Measurements from ENCODE around the gene CHAC2.

Gene CHAC2

GRCh38 chr2:53802617-53803151 is 35.1 kb downstream of the CHAC2 start:
- Histone ChIP-seq H3K27ac (ENCODE audit: low read length) (no peak overlapping the region), H4K20me1 (ENCODE audit: insufficient read depth, low read length) (no peaks in the 10 kb centered on the region), H2AFZ (ENCODE audit: low read depth, low read length) (no peak overlapping the region), H3K9ac (ENCODE audit: low read length) (no peak overlapping the region), H3K9me3 (ENCODE audit: insufficient read depth, low read length) (no peaks in the 10 kb centered on the region), H3K4me2 (ENCODE audit: low read length) (no peak overlapping the region), H3K4me1 (ENCODE audit: low read length) (no peaks in the 10 kb centered on the region), H3K79me2 (ENCODE audit: low read length) (no peaks in the 10 kb centered on the region), H3K36me3 (replicated peaks; ENCODE audit: low read depth, low read length) (peaks cover 17% of the 10 kb centered on the region), H3K27me3 (ENCODE audit: low read depth, low read length) (no peaks in the 10 kb centered on the region), H3K4me3 (ENCODE audit: low read length) (no peak overlapping the region)
- no peak for TF ChIP-seq EZH2phosphoT487 (IDR thresholded peaks at IDR 0.05; ENCODE audit: low read depth)
- TF ChIP-seq, protein P1, sequence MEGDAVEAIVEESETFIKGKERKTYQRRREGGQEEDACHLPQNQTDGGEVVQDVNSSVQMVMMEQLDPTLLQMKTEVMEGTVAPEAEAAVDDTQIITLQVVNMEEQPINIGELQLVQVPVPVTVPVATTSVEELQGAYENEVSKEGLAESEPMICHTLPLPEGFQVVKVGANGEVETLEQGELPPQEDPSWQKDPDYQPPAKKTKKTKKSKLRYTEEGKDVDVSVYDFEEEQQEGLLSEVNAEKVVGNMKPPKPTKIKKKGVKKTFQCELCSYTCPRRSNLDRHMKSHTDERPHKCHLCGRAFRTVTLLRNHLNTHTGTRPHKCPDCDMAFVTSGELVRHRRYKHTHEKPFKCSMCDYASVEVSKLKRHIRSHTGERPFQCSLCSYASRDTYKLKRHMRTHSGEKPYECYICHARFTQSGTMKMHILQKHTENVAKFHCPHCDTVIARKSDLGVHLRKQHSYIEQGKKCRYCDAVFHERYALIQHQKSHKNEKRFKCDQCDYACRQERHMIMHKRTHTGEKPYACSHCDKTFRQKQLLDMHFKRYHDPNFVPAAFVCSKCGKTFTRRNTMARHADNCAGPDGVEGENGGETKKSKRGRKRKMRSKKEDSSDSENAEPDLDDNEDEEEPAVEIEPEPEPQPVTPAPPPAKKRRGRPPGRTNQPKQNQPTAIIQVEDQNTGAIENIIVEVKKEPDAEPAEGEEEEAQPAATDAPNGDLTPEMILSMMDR (IDR thresholded peaks at IDR 0.05; ENCODE audit: low read depth, low read length) = no peak

DNA sequence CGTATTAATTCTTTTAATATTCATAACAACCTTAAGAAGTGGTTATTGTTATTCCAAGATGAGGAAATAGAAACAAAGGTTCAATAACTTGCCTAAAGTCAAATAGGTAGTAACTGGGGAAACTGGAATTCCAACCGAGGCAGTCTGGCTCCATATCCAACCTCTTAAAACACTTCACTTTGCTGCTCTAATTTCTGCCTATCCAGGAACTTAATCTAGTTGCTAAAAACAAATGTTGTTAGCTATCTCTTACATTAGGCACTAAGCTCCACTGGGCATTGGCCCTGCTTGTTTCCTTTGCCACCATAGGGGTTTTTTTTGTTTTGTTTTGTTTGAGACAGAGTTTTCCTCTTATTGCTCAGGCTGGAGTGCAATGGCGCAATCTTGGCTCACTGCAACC is 44.0 kb downstream of the CHAC2 start:
- no peaks in the 10 kb centered on the region for H3K4me1 ChIP-seq (ENCODE audit: low read length)
- no peaks in the 10 kb centered on the region for H4K20me1 ChIP-seq (ENCODE audit: insufficient read depth, low read length)
- H3K27ac ChIP-seq (ENCODE audit: low read length) = no peak overlapping the region
- H3K79me2 ChIP-seq (ENCODE audit: low read length) = no peaks in the 10 kb centered on the region
- no peak overlapping the region for H3K4me3 ChIP-seq (ENCODE audit: low read length)
- no peak overlapping the region for H2AFZ ChIP-seq (ENCODE audit: low read depth, low read length)
- H3K4me2 ChIP-seq (ENCODE audit: low read length) = no peak overlapping the region
- H3K9ac ChIP-seq (ENCODE audit: low read length) = no peak overlapping the region
- peaks cover 43% of the 10 kb centered on the region for H3K36me3 ChIP-seq (replicated peaks; ENCODE audit: low read depth, low read length)
- H3K27me3 ChIP-seq (ENCODE audit: low read depth, low read length) = no peaks in the 10 kb centered on the region
- TF ChIP-seq, protein P1 (IDR thresholded peaks at IDR 0.05; ENCODE audit: low read depth, low read length) = no peak
- no peak for TF ChIP-seq EZH2phosphoT487 (IDR thresholded peaks at IDR 0.05; ENCODE audit: low read depth)
- no peaks in the 10 kb centered on the region for H3K9me3 ChIP-seq (ENCODE audit: insufficient read depth, low read length)

DNA sequence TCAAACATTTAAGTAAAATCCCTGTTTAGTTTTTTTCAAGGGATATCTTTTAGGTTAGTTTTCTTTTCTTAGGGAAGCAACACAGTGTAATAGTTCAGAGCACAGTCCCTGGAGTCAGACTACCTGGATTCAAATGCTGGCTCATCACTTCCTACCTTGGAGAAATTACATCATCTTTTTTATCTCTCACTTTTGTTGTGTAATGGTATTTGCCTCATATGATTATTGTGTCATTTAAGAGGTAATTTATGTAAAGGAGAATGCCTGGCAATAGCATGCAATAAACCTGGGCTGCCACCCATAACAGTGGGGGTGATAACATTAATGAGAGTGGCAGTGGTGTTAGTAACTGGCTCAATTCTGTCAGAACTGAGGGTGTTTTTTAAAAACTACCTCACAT is 45.5 kb downstream of the CHAC2 start:
- Histone ChIP-seq H3K4me2 (ENCODE audit: low read length) (no peak overlapping the region), H4K20me1 (ENCODE audit: insufficient read depth, low read length) (no peaks in the 10 kb centered on the region), H3K79me2 (ENCODE audit: low read length) (no peaks in the 10 kb centered on the region), H3K27me3 (ENCODE audit: low read depth, low read length) (no peaks in the 10 kb centered on the region), H3K9me3 (ENCODE audit: insufficient read depth, low read length) (no peaks in the 10 kb centered on the region), H3K4me3 (ENCODE audit: low read length) (no peak overlapping the region), H3K36me3 (replicated peaks; ENCODE audit: low read depth, low read length) (peaks cover 41% of the 10 kb centered on the region), H3K9ac (ENCODE audit: low read length) (no peak overlapping the region), H3K4me1 (ENCODE audit: low read length) (no peaks in the 10 kb centered on the region), H3K27ac (ENCODE audit: low read length) (no peak overlapping the region), H2AFZ (ENCODE audit: low read depth, low read length) (no peak overlapping the region)
- TF ChIP-seq EZH2phosphoT487 (IDR thresholded peaks at IDR 0.05; ENCODE audit: low read depth) = no peak
- TF ChIP-seq, protein P1 (IDR thresholded peaks at IDR 0.05; ENCODE audit: low read depth, low read length) = no peak

DNA sequence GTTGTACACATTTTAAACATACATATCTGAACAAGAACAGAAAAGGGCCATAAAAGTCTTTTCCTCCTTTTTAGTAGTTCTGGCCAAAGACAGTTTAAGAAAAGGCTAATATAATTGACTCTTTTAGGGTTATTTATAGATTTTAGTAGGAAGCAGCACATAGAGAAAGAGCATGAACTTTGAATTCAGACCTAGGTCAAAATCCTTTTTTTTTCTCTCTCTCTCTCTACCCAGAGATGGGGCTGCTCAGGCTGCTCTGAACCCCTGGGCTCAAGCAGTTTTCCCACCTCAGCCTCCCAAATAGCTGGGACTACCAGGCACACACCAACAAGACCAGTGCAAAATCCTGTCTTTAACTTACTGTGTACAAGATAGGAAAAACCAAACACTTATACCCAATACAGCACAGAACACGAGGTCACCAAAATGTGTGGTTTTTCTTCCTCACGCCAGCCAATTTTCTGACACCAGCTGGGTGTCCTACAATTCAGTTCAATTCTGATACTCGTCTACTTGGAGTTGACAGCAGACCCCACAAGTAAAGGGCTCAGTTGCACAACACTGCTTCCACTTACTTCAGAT is 51.3 kb downstream of the CHAC2 start:
- Histone ChIP-seq H3K9ac (ENCODE audit: low read length) (no peak overlapping the region), H3K27me3 (ENCODE audit: low read depth, low read length) (no peaks in the 10 kb centered on the region), H3K36me3 (replicated peaks; ENCODE audit: low read depth, low read length) (peaks cover 16% of the 10 kb centered on the region), H3K79me2 (ENCODE audit: low read length) (no peaks in the 10 kb centered on the region), H3K9me3 (ENCODE audit: insufficient read depth, low read length) (no peaks in the 10 kb centered on the region), H3K4me2 (ENCODE audit: low read length) (no peak overlapping the region), H4K20me1 (ENCODE audit: insufficient read depth, low read length) (no peaks in the 10 kb centered on the region), H2AFZ (ENCODE audit: low read depth, low read length) (no peak overlapping the region), H3K27ac (ENCODE audit: low read length) (no peak overlapping the region), H3K4me1 (ENCODE audit: low read length) (no peaks in the 10 kb centered on the region), H3K4me3 (ENCODE audit: low read length) (no peak overlapping the region)
- no peak for TF ChIP-seq EZH2phosphoT487 (IDR thresholded peaks at IDR 0.05; ENCODE audit: low read depth)
- TF ChIP-seq, protein P1 (IDR thresholded peaks at IDR 0.05; ENCODE audit: low read depth, low read length) = no peak

Measured in OCI-LY3 (cell line).